ENCODE measurements around the gene ETV4.
A peak's percentile ranks its signal among the peaks of the same experiment; 100 is the strongest.

The ETV4 gene

GRCh38 chr17:43528319-43528987 lies 17.7 kb downstream of the ETV4 start:
- TF ChIP-seq GATA3 (IDR thresholded peaks at IDR 0.05; ENCODE audit: low read depth, low read length) (no peak), GATA2 (IDR thresholded peaks at IDR 0.05; ENCODE audit: low read depth, low read length) (no peak)

GRCh38 chr17:43526886-43527648 lies 19.1 kb downstream of the ETV4 start:
- no peak for TF ChIP-seq GATA3 (IDR thresholded peaks at IDR 0.05; ENCODE audit: low read depth, low read length)
- no peak for TF ChIP-seq GATA2 (IDR thresholded peaks at IDR 0.05; ENCODE audit: low read depth, low read length)

GRCh38 chr17:43524945-43525575 lies 21.1 kb downstream of the ETV4 start:
- no peak for TF ChIP-seq GATA2 (IDR thresholded peaks at IDR 0.05; ENCODE audit: low read depth, low read length)
- no peak for TF ChIP-seq GATA3 (IDR thresholded peaks at IDR 0.05; ENCODE audit: low read depth, low read length)

GRCh38 chr17:43521389-43521788 lies 24.8 kb downstream of the ETV4 start:
- TF ChIP-seq GATA2 (IDR thresholded peaks at IDR 0.05; ENCODE audit: low read depth, low read length) (no peak), GATA3 (IDR thresholded peaks at IDR 0.05; ENCODE audit: low read depth, low read length) (no peak)

- TF ChIP-seq GATA2 (IDR thresholded peaks at IDR 0.05; ENCODE audit: low read depth, low read length), result no peak
- TF ChIP-seq GATA3 (IDR thresholded peaks at IDR 0.05; ENCODE audit: low read depth, low read length), result no peak
These were observed 28.3 kb downstream of the ETV4 start for GRCh38 chr17:43517615-43518386.

- TF ChIP-seq GATA3 (IDR thresholded peaks at IDR 0.05; ENCODE audit: low read depth, low read length), result no peak
- no peak for TF ChIP-seq GATA2 (IDR thresholded peaks at IDR 0.05; ENCODE audit: low read depth, low read length)
These were observed 29.0 kb downstream of the ETV4 start for GRCh38 chr17:43517161-43517560.

- no peak for TF ChIP-seq GATA3 (IDR thresholded peaks at IDR 0.05; ENCODE audit: low read depth, low read length)
- TF ChIP-seq GATA2 (IDR thresholded peaks at IDR 0.05; ENCODE audit: low read depth, low read length), result no peak
These were observed 30.5 kb downstream of the ETV4 start for GRCh38 chr17:43515656-43516055.

- TF ChIP-seq GATA2 (IDR thresholded peaks at IDR 0.05; ENCODE audit: low read depth, low read length) (no peak), GATA3 (IDR thresholded peaks at IDR 0.05; ENCODE audit: low read depth, low read length) (no peak)
These were observed 55.5 kb downstream of the ETV4 start for GRCh38 chr17:43490621-43491020.

GRCh38 chr17:43483674-43484551 lies 62.2 kb downstream of the ETV4 start, which contains the start of gene DHX8:
TSS of gene DHX8 (plus strand) at chr17:43483975. CDS start at chr17:43484038, 63 bp downstream.
- no peak for TF ChIP-seq GATA3 (IDR thresholded peaks at IDR 0.05; ENCODE audit: low read depth, low read length)
- TF ChIP-seq GATA2 (IDR thresholded peaks at IDR 0.05; ENCODE audit: low read depth, low read length), result no peak

GRCh38 chr17:43482103-43483012 lies 63.8 kb downstream of the ETV4 start:
- TF ChIP-seq GATA3 (IDR thresholded peaks at IDR 0.05; ENCODE audit: low read depth, low read length), result no peak
- no peak for TF ChIP-seq GATA2 (IDR thresholded peaks at IDR 0.05; ENCODE audit: low read depth, low read length)

GRCh38 chr17:43479948-43480347 lies 66.2 kb downstream of the ETV4 start:
- TF ChIP-seq GATA2 (IDR thresholded peaks at IDR 0.05; ENCODE audit: low read depth, low read length) (peak; percentile 53), GATA3 (IDR thresholded peaks at IDR 0.05; ENCODE audit: low read depth, low read length) (no peak)
